Body of pancreas (tissue), 4 donors: Measurements from ENCODE around the gene NKX1-1. TPM values are rescaled to one million over a fixed set of nuclear protein-coding genes. Genes with fewer than 3 reads are reported as not detected.

ENCODE experiments used
- ATAC-seq: fragments of 150-250 bp; one replicate; pipeline ENCODE4 v1.9.1; 2016
- DNase-seq, 4 donors: peaks; one replicate each; pipeline ENCODE4 v3.0.0-alpha.2; 2019
- H3K27ac ChIP-seq, 4 donors: fragments of 200-600 bp; sonication (generic); 1 replicate in 3 of 4; 2 replicates in 1 of 4; pipeline versions ENCODE4 v1.5.1 to v1.6.1; 2016 to 2019; ENCODE audit warnings: mild to moderate bottlenecking in 1 of 4, mixed read lengths in 1 of 4, moderate library complexity in 1 of 4
- H3K27me3 ChIP-seq, 2 donors: fragments of 200-600 bp; sonication (generic); one replicate each; pipeline ENCODE4 v1.6.0; 2016; ENCODE audit warnings: mild to moderate bottlenecking in 1 of 2
- H3K36me3 ChIP-seq, 2 donors: fragments of 200-600 bp; sonication (generic); replicated peaks in 1 of 2; 2 replicates each; pipeline ENCODE4 v1.5.1; 2016; ENCODE audit warnings: low read depth in 2 of 2; ENCODE audit not compliant: insufficient read depth in 1 of 2
- H3K4me1 ChIP-seq: fragments of 200-600 bp; sonication (generic); one replicate; pipeline ENCODE4 v1.6.0; 2016
- H3K4me3 ChIP-seq, 2 donors: fragments of 200-600 bp; sonication (generic); 1 replicate in 1 of 2; 2 replicates in 1 of 2; pipeline ENCODE4 v1.5.1; 2016 to 2019
- H3K9me3 ChIP-seq, 3 donors: fragments of 200-600 bp; sonication (generic); 1 replicate in 2 of 3; 2 replicates in 1 of 3; pipeline ENCODE4 v1.5.1; 2016
- POLR2A ChIP-seq, 3 donors: fragments of 450-650 bp; IDR thresholded peaks; one replicate each; pipeline ENCODE4 v1.6.1; 2016; ENCODE audit warnings: antibody characterized with exemption in 3 of 3, mild to moderate bottlenecking in 2 of 3
- WGBS, 2 donors: methylation state at CpG; one replicate each; pipeline ENCODE4 v1.1.5; 2017; 5-methylcytosine and 5-hydroxymethylcytosine counted together
- intact Hi-C: fragments of 100-400 bp; cut with DNase I; formaldehyde crosslinking; loops from one replicate; pipeline ENCODE4 v1.15.1; 2023
- total RNA-seq, 2 donors: library from RNA; depleted of rRNA; stranded (reverse); fragments of >200 nt; gene quantifications; one replicate each; pipeline ENCODE4 v1.1.0, GENCODE V29; 2016
- TF ChIP-seq, protein P1 (sequence below), 7 experiments: fragments of 450-650 bp in 4 of 7; fragments of 200-600 bp in 3 of 7; sonication (generic) in 3 of 7; IDR thresholded peaks; one replicate each; pipeline ENCODE4 v1.5.1; 2016 to 2019; ENCODE audit warnings: antibody characterized with exemption in 7 of 7

NKX1-1 gene
- total RNA-seq, 2 donors from 2014 or later = not detected

GRCh38 chr4:1376841-1377605 lies 29.2 kb downstream of the NKX1-1 start:
- Histone ChIP-seq H3K27me3 (no peaks in the 10 kb centered on the region), H3K36me3 (peaks cover 0 to 7% of the 10 kb centered on the region in 2 donors), H3K4me1 (peaks cover 14% of the 10 kb centered on the region), H3K9me3 (no peaks in the 10 kb centered on the region), H3K4me3 (no peak overlapping the region), H3K27ac (no peak overlapping the region)
- DNase-seq = peak in 3 of 4 donors; percentile 11 to 15 (median 14)
- 87 to 88% methylated on average over 11 to 31 of the region's 32 CpGs for WGBS, 2 donors
- TF ChIP-seq, protein P1, sequence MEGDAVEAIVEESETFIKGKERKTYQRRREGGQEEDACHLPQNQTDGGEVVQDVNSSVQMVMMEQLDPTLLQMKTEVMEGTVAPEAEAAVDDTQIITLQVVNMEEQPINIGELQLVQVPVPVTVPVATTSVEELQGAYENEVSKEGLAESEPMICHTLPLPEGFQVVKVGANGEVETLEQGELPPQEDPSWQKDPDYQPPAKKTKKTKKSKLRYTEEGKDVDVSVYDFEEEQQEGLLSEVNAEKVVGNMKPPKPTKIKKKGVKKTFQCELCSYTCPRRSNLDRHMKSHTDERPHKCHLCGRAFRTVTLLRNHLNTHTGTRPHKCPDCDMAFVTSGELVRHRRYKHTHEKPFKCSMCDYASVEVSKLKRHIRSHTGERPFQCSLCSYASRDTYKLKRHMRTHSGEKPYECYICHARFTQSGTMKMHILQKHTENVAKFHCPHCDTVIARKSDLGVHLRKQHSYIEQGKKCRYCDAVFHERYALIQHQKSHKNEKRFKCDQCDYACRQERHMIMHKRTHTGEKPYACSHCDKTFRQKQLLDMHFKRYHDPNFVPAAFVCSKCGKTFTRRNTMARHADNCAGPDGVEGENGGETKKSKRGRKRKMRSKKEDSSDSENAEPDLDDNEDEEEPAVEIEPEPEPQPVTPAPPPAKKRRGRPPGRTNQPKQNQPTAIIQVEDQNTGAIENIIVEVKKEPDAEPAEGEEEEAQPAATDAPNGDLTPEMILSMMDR (IDR thresholded peaks at IDR 0.05) = no peak
- TF ChIP-seq POLR2A (IDR thresholded peaks at IDR 0.05) = no peak
- no peak for ATAC-seq
- intact Hi-C loops = no loop called here

- H3K27ac ChIP-seq = no peak overlapping the region
- no peak overlapping the region for H3K4me3 ChIP-seq
- TF ChIP-seq POLR2A (IDR thresholded peaks at IDR 0.05) = no peak
- TF ChIP-seq, protein P1 (IDR thresholded peaks at IDR 0.05) = no peak
- no peaks in the 10 kb centered on the region for H3K27me3 ChIP-seq
- DNase-seq (peak in 2 of 4 donors; percentile 7 to 8), ATAC-seq (no peak)
- peaks cover 14% of the 10 kb centered on the region for H3K4me1 ChIP-seq
- 87 to 98% methylated on average over 9 to 23 of the region's 23 CpGs for WGBS, 2 donors
- H3K36me3 ChIP-seq = peaks cover 0 to 7% of the 10 kb centered on the region in 2 donors
- intact Hi-C loops = no loop called here
- no peaks in the 10 kb centered on the region for H3K9me3 ChIP-seq
These were observed 29.8 kb downstream of the NKX1-1 start for GRCh38 chr4:1376391-1376840.

GRCh38 chr4:1375761-1376322 lies 30.4 kb downstream of the NKX1-1 start:
- DNase-seq = peak in 2 of 4 donors; percentile 4 to 9
- 94 to 98% methylated on average over 6 to 16 of the region's 17 CpGs for WGBS, 2 donors
- H3K4me1 ChIP-seq = peaks cover 14% of the 10 kb centered on the region
- H3K27ac ChIP-seq = no peak overlapping the region
- no peak for TF ChIP-seq POLR2A (IDR thresholded peaks at IDR 0.05)
- TF ChIP-seq, protein P1 (IDR thresholded peaks at IDR 0.05) = no peak
- H3K9me3 ChIP-seq = no peaks in the 10 kb centered on the region
- intact Hi-C loops = no loop called here
- H3K36me3 ChIP-seq = peaks cover 0 to 7% of the 10 kb centered on the region in 2 donors
- H3K27me3 ChIP-seq = no peaks in the 10 kb centered on the region
- ATAC-seq = no peak
- no peak overlapping the region for H3K4me3 ChIP-seq

DNA sequence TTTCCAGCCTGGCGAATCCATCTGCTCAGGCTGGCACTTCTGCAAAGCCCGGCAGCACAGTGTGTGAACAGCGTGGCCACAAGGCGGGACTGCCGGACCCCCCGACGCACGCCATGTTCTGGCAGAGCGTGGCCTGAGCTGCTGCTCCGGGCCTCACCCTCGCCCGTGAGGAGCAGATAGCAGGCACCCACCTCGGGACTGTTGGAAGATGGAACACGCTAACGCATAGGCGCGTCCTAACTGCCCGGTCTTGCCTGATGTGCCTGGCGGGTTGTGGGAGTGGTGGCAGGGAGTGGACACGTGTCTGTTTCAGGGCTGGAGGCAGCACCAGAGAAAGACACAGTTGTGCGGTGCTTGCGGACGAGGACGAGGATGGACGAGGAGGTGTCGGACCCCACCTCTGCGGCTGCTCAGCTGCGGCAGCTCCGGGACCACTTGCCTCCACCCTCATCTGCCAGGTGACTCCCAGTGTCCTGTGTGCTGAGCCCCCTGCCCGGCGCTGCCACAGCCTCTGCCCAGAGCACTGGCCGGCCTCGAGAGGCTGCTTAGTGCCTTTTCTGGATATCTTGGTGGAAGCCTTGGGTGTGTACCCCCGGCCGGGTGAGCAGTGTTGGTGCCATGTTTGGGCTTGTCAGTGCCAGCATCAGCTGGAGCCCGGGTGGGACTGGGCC lies 31.1 kb downstream of the NKX1-1 start:
- DNase-seq = peak in 3 of 4 donors; percentile 5 to 9 (median 8)
- H3K4me3 ChIP-seq = no peak overlapping the region
- no peak overlapping the region for H3K27ac ChIP-seq
- no peaks in the 10 kb centered on the region for H3K27me3 ChIP-seq
- 89 to 97% methylated on average over 14 to 36 of the region's 36 CpGs for WGBS, 2 donors
- peaks cover 0 to 7% of the 10 kb centered on the region in 2 donors for H3K36me3 ChIP-seq
- TF ChIP-seq POLR2A (IDR thresholded peaks at IDR 0.05) = no peak
- TF ChIP-seq, protein P1 (IDR thresholded peaks at IDR 0.05) = no peak
- no peaks in the 10 kb centered on the region for H3K9me3 ChIP-seq
- ATAC-seq = no peak
- H3K4me1 ChIP-seq = peaks cover 14% of the 10 kb centered on the region
- intact Hi-C loops = no loop called here
